ENCODE measurements around the gene FAIM2.

- TF ChIP-seq PREB (CRISPR knock-in tag; IDR thresholded peaks at IDR 0.05; ENCODE audit: borderline replicate concordance) (no peak), CTCF (IDR thresholded peaks at IDR 0.05) (no peak), CREB1 (CRISPR knock-in tag; IDR thresholded peaks at IDR 0.05) (no peak), NR1H2 (CRISPR knock-in tag; IDR thresholded peaks at IDR 0.05) (no peak), USF2 (CRISPR knock-in tag; IDR thresholded peaks at IDR 0.05) (no peak), ZNF671 (CRISPR knock-in tag; IDR thresholded peaks at IDR 0.05) (no peak), PRRX2 (CRISPR knock-in tag; IDR thresholded peaks at IDR 0.05) (no peak), ATF1 (CRISPR knock-in tag; IDR thresholded peaks at IDR 0.05) (no peak), MAX (CRISPR knock-in tag; IDR thresholded peaks at IDR 0.05) (no peak), IRF2 (CRISPR knock-in tag; IDR thresholded peaks at IDR 0.05; ENCODE audit: borderline replicate concordance, low read depth) (no peak), ZNF138 (CRISPR knock-in tag; conservative IDR thresholded peaks at IDR 0.05) (no peak), CREM (CRISPR knock-in tag; IDR thresholded peaks at IDR 0.05) (no peak), SMAD4 (CRISPR knock-in tag; IDR thresholded peaks at IDR 0.05) (no peak), ZNF121 (CRISPR knock-in tag; IDR thresholded peaks at IDR 0.05) (no peak)
These were observed 17.8 kb downstream of the FAIM2 start for GRCh38 chr12:49885663-49886461.
